ENCODE results near the gene TPPP. TPM values are rescaled to one million over a fixed set of nuclear protein-coding genes. Genes with fewer than 3 reads are reported as not detected.

Gene TPPP
- total and polyA plus RNA-seq, 2 donors (not counting 3 experiments of a cell fraction or from before 2014, with no cell fraction given): 0.04 to 0.09 TPM

DNA sequence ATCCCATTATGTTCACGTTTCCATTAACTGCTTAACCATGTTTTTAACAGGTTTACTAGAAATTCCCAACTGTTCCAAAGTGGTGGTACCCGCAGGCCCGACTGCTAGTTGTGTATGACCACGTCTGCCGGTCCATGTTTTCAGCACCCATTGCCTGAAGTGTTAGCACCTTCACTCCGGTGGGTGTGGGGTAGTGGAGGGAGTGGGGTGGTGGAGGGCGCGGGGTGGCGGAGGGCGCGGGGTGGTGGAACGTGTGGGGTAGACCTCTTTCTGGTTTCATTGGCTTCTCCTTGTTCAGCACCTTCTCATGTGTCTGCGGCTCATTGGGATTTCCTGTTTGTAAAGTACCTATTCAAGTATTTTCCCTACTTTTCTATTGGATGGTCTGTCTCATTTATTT, 37.7 kb downstream of the TPPP start:
- Histone ChIP-seq H3K4me1 (ENCODE audit: control insufficient read depth, extremely low read depth, insufficient read depth, low read length) (peaks cover 10% of the 10 kb centered on the region), H3K27me3 (ENCODE audit: control insufficient read depth in 2 of 2, insufficient read depth in 2 of 2, low read length in 2 of 2) (no peaks in the 10 kb centered on the region), H3K36me3 (ENCODE audit: control insufficient read depth in 2 of 2, extremely low read depth in 1 of 2, insufficient read depth in 2 of 2, low read length in 2 of 2) (peaks cover 0 to 2% of the 10 kb centered on the region in 2 experiments), H3K4me3 (replicated peaks in 1 of 3; ENCODE audit: insufficient read depth in 1 of 3, low read depth in 1 of 3, low read length in 3 of 3) (no peak overlapping the region), H3K27ac (ENCODE audit: insufficient read depth, low read depth, low read length) (no peak overlapping the region), H3K9me1 (replicated peaks; ENCODE audit: control insufficient read depth, extremely low read depth, insufficient read depth, low read length) (no peaks in the 10 kb centered on the region), H4K20me1 (replicated peaks; ENCODE audit: control insufficient read depth, extremely low read depth, insufficient read depth, low read length) (no peaks in the 10 kb centered on the region), H3K9ac (replicated peaks; ENCODE audit: extremely low read depth, insufficient read depth, low read length) (no peak overlapping the region), H2AFZ (ENCODE audit: low read depth, low read length) (no peak overlapping the region), H3K4me2 (ENCODE audit: insufficient read depth, low read length) (no peak overlapping the region), H3K79me2 (ENCODE audit: control insufficient read depth, insufficient read depth, low read length) (no peaks in the 10 kb centered on the region), H3K9me3 (replicated peaks; ENCODE audit: control insufficient read depth, insufficient read depth, low read length) (no peaks in the 10 kb centered on the region)
- POLR2A ChIA-PET: no interaction called here
- TF ChIP-seq POLR2A (IDR thresholded peaks at IDR 0.05; ENCODE audit: low read depth, low read length) (no peak), FOS (IDR thresholded peaks at IDR 0.05; ENCODE audit: borderline replicate concordance, insufficient read depth, low read length) (no peak), GATA2 (IDR thresholded peaks at IDR 0.05; ENCODE audit: insufficient read depth, insufficient read length, low read depth, low read length) (no peak), JUN (IDR thresholded peaks at IDR 0.05; ENCODE audit: borderline replicate concordance, insufficient read depth, insufficient read length, low read depth) (no peak), POLR2AphosphoS5 (IDR thresholded peaks at IDR 0.05; ENCODE audit: insufficient read depth, low read depth, low read length) (no peak), EZH2 (IDR thresholded peaks at IDR 0.05; ENCODE audit: borderline replicate concordance, low read depth, low read length, severe bottlenecking) (no peak)
- TF ChIP-seq, protein P1, sequence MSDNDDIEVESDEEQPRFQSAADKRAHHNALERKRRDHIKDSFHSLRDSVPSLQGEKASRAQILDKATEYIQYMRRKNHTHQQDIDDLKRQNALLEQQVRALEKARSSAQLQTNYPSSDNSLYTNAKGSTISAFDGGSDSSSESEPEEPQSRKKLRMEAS (IDR thresholded peaks at IDR 0.05; ENCODE audit: insufficient read depth, insufficient read length): no peak
- no peak for DNase-seq (ENCODE audit: low read depth, low spot score)
- no TSS peak for BruUV-seq (replicated peaks)
- intact Hi-C loops (cut with micrococcal nuclease) (no loop called here), dilution Hi-C loops (cut with MboI; ENCODE audit: extremely low pct_ligation_motif_present, low sequenced_read_pairs) (no loop called here)
- no peak for FAIRE-seq
- CTCF ChIA-PET: interaction anchor here (1.3 kb wide), 1 partner anchor 14 kb away, joined by 6 read pairs; no protein-coding TSS in a partner anchor
